Neuronal stem cell (in vitro differentiated cells): Measurements from ENCODE around the gene INHBB.

Source experiments
- DNase-seq: peaks from one replicate; pipeline ENCODE4 v3.0.0-alpha.2; 2013; ENCODE audit warnings: low spot score
- H2AFZ ChIP-seq: one replicate; pipeline ENCODE4 v1.6.1; 2013; ENCODE audit warnings: mild to moderate bottlenecking, low read length, inconsistent platforms
- H2AK5ac ChIP-seq: 2 replicates; pipeline ENCODE4 v1.6.1; 2013; ENCODE audit warnings: low read depth, mild to moderate bottlenecking, inconsistent platforms, low read length, moderate library complexity, mixed read lengths
- H2BK120ac ChIP-seq: 2 replicates; pipeline ENCODE4 v1.6.1; 2013; ENCODE audit warnings: low read depth, mild to moderate bottlenecking, inconsistent platforms, low read length, moderate library complexity, mixed read lengths
- H2BK12ac ChIP-seq: one replicate; pipeline ENCODE4 v1.6.1; 2013; ENCODE audit warnings: low read length, inconsistent platforms
- H2BK15ac ChIP-seq: 2 replicates; pipeline ENCODE4 v1.6.1; 2013; ENCODE audit warnings: mild to moderate bottlenecking, low read length, inconsistent platforms, mixed read lengths
- H2BK5ac ChIP-seq: one replicate; pipeline ENCODE4 v1.6.1; 2013; ENCODE audit warnings: inconsistent platforms, mild to moderate bottlenecking, low read length, moderate library complexity
- H3K14ac ChIP-seq: one replicate; pipeline ENCODE4 v1.6.1; 2013; ENCODE audit warnings: low read length, inconsistent platforms
- H3K18ac ChIP-seq: 2 replicates; pipeline ENCODE4 v1.6.1; 2013; ENCODE audit warnings: low read length, inconsistent platforms
- H3K23ac ChIP-seq: 2 replicates; pipeline ENCODE4 v1.6.1; 2013; ENCODE audit warnings: low read depth, mild to moderate bottlenecking, mixed read lengths, low read length, inconsistent platforms; ENCODE audit not compliant: poor library complexity
- H3K27ac ChIP-seq: replicated peaks from 3 replicates; pipeline ENCODE4 v1.5.1; 2013; ENCODE audit warnings: low read length, inconsistent platforms
- H3K27me3 ChIP-seq, 3 experiments: 2 replicates each; pipeline ENCODE4 v1.6.1; 2013; ENCODE audit warnings: low read length in 3 of 3, mild to moderate bottlenecking in 2 of 3, inconsistent platforms in 1 of 3, low read depth in 1 of 3, mixed read lengths in 1 of 3, moderate library complexity in 1 of 3; ENCODE audit not compliant: control insufficient read depth in 3 of 3, insufficient read depth in 3 of 3
- H3K36me3 ChIP-seq, 2 donors: replicated peaks in 1 of 2; 2 replicates each; pipeline ENCODE4 v1.6.1; 2013; ENCODE audit warnings: low read length in 2 of 2; ENCODE audit not compliant: control insufficient read depth in 2 of 2, insufficient read depth in 2 of 2
- H3K4ac ChIP-seq: 2 replicates; pipeline ENCODE4 v1.6.1; 2013; ENCODE audit warnings: inconsistent platforms, mild to moderate bottlenecking, low read length, moderate library complexity
- H3K4me1 ChIP-seq, 2 donors: 1 replicate in 1 of 2; 2 replicates in 1 of 2; pipeline ENCODE4 v1.6.1; 2013; ENCODE audit warnings: low read length in 2 of 2, low read depth in 1 of 2; ENCODE audit not compliant: control insufficient read depth in 2 of 2, insufficient read depth in 1 of 2
- H3K4me2 ChIP-seq: one replicate; pipeline ENCODE4 v1.6.1; 2013; ENCODE audit warnings: mild to moderate bottlenecking, low read length, inconsistent platforms; ENCODE audit not compliant: insufficient read depth, poor library complexity, severe bottlenecking
- H3K4me3 ChIP-seq, 2 donors: 2 replicates each; pipeline ENCODE4 v1.5.1; 2013; ENCODE audit warnings: low read length in 2 of 2, mild to moderate bottlenecking in 2 of 2, inconsistent platforms in 1 of 2, moderate library complexity in 1 of 2
- H3K79me1 ChIP-seq: one replicate; pipeline ENCODE4 v1.6.1; 2013; ENCODE audit warnings: low read depth, mild to moderate bottlenecking, inconsistent platforms, low read length, moderate library complexity
- H3K9ac ChIP-seq: one replicate; pipeline ENCODE4 v1.6.1; 2013; ENCODE audit warnings: mild to moderate bottlenecking, low read depth, low read length, inconsistent platforms; ENCODE audit not compliant: poor library complexity
- H3K9me3 ChIP-seq, 2 donors: replicated peaks in 1 of 2; 2 replicates each; pipeline versions ENCODE3 to v1.6.1; 2013; ENCODE audit warnings: low read length in 2 of 2, mild to moderate bottlenecking in 2 of 2, inconsistent platforms in 1 of 2, low read depth in 1 of 2, mixed read lengths in 1 of 2, moderate library complexity in 1 of 2; ENCODE audit not compliant: control insufficient read depth in 2 of 2, insufficient read depth in 1 of 2
- H4K8ac ChIP-seq: one replicate; pipeline ENCODE4 v1.6.1; 2013; ENCODE audit warnings: low read depth, mild to moderate bottlenecking, inconsistent platforms, low read length, moderate library complexity
- H4K91ac ChIP-seq: one replicate; pipeline ENCODE4 v1.6.1; 2013; ENCODE audit warnings: low read length, low read depth, mild to moderate bottlenecking, inconsistent platforms; ENCODE audit not compliant: poor library complexity
- WGBS, 2 donors: extraction: QIAGEN DNeasy Blood & Tissue Kit; methylation state at CpG; one replicate each; pipeline ENCODE4 v1.1.7; 2013; ENCODE audit warnings: missing lambda C conversion rate in 2 of 2, mixed read lengths in 1 of 2; ENCODE audit not compliant: insufficient read length in 2 of 2, insufficient replicate concordance in 1 of 2; ENCODE audit errors: extremely low coverage in 2 of 2; 5-methylcytosine and 5-hydroxymethylcytosine counted together

The INHBB gene

GRCh38 chr2:120323807-120324399 is 22.0 kb upstream of the INHBB start:
- H2BK15ac ChIP-seq: no peak overlapping the region
- H3K4me2 ChIP-seq: no peak overlapping the region
- H3K27me3 ChIP-seq: peaks cover 0 to 50% (median 0%) of the 10 kb centered on the region in 3 experiments
- no peak overlapping the region for H2AK5ac ChIP-seq
- no CpG with 5 or more reads among the region's 10 CpGs for WGBS, 2 donors
- no peak overlapping the region for H3K14ac ChIP-seq
- H2AFZ ChIP-seq: no peak overlapping the region
- DNase-seq: no peak
- H3K4ac ChIP-seq: no peak overlapping the region
- H2BK12ac ChIP-seq: no peak overlapping the region
- no peaks in the 10 kb centered on the region for H3K4me1 ChIP-seq
- no peak overlapping the region for H3K27ac ChIP-seq
- no peaks in the 10 kb centered on the region for H3K36me3 ChIP-seq
- H3K18ac ChIP-seq: no peak overlapping the region
- H3K9ac ChIP-seq: no peak overlapping the region
- H4K8ac ChIP-seq: no peak overlapping the region
- no peak overlapping the region for H3K4me3 ChIP-seq
- no peaks in the 10 kb centered on the region for H3K79me1 ChIP-seq
- H3K23ac ChIP-seq: no peak overlapping the region
- H3K9me3 ChIP-seq: no peaks in the 10 kb centered on the region
- H4K91ac ChIP-seq: no peak overlapping the region
- no peak overlapping the region for H2BK120ac ChIP-seq
- no peak overlapping the region for H2BK5ac ChIP-seq

GRCh38 chr2:120324933-120325332 is 21.0 kb upstream of the INHBB start:
- no peak overlapping the region for H4K91ac ChIP-seq
- H3K9ac ChIP-seq: no peak overlapping the region
- H2BK120ac ChIP-seq: no peak overlapping the region
- peaks cover 0 to 48% (median 0%) of the 10 kb centered on the region in 3 experiments for H3K27me3 ChIP-seq
- no peak overlapping the region for H2BK15ac ChIP-seq
- no peak overlapping the region for H3K14ac ChIP-seq
- H2AK5ac ChIP-seq: no peak overlapping the region
- H4K8ac ChIP-seq: no peak overlapping the region
- no peak overlapping the region for H2AFZ ChIP-seq
- H3K4me2 ChIP-seq: no peak overlapping the region
- no peak overlapping the region for H3K27ac ChIP-seq
- no peaks in the 10 kb centered on the region for H3K4me1 ChIP-seq
- H3K9me3 ChIP-seq: no peaks in the 10 kb centered on the region
- no peaks in the 10 kb centered on the region for H3K79me1 ChIP-seq
- H2BK12ac ChIP-seq: no peak overlapping the region
- no peak for DNase-seq
- peak overlapping the region; percentile 69 for H3K18ac ChIP-seq
- WGBS, 2 donors: no CpG with 5 or more reads among the region's 7 CpGs
- no peak overlapping the region for H2BK5ac ChIP-seq
- no peak overlapping the region for H3K4me3 ChIP-seq
- no peak overlapping the region for H3K23ac ChIP-seq
- no peak overlapping the region for H3K4ac ChIP-seq
- H3K36me3 ChIP-seq: no peaks in the 10 kb centered on the region

- H3K79me1 ChIP-seq: no peaks in the 10 kb centered on the region
- H3K18ac ChIP-seq: no peak overlapping the region
- no peak overlapping the region for H3K27ac ChIP-seq
- H3K27me3 ChIP-seq: peaks cover 0 to 51% (median 0%) of the 10 kb centered on the region in 3 experiments
- no CpG with 5 or more reads among the region's 9 CpGs for WGBS, 2 donors
- H2BK120ac ChIP-seq: no peak overlapping the region
- no peak for DNase-seq
- no peak overlapping the region for H3K4ac ChIP-seq
- H3K23ac ChIP-seq: no peak overlapping the region
- H4K8ac ChIP-seq: no peak overlapping the region
- no peak overlapping the region for H3K14ac ChIP-seq
- H3K4me3 ChIP-seq: no peak overlapping the region
- no peak overlapping the region for H2BK15ac ChIP-seq
- H2AFZ ChIP-seq: no peak overlapping the region
- no peaks in the 10 kb centered on the region for H3K36me3 ChIP-seq
- no peak overlapping the region for H3K9ac ChIP-seq
- no peaks in the 10 kb centered on the region for H3K9me3 ChIP-seq
- no peak overlapping the region for H2AK5ac ChIP-seq
- no peak overlapping the region for H2BK5ac ChIP-seq
- no peak overlapping the region for H4K91ac ChIP-seq
- H3K4me1 ChIP-seq: no peaks in the 10 kb centered on the region
- H3K4me2 ChIP-seq: no peak overlapping the region
- no peak overlapping the region for H2BK12ac ChIP-seq
These were observed 19.9 kb upstream of the INHBB start for GRCh38 chr2:120326066-120326465.

GRCh38 chr2:120330946-120331822 is 14.8 kb upstream of the INHBB start:
- Histone ChIP-seq H3K36me3 (no peaks in the 10 kb centered on the region), H2BK12ac (no peak overlapping the region), H3K14ac (no peak overlapping the region), H4K8ac (no peak overlapping the region), H3K4me2 (no peak overlapping the region), H3K27me3 (peaks cover 0 to 54% (median 0%) of the 10 kb centered on the region in 3 experiments), H3K4me3 (no peak overlapping the region), H2BK120ac (no peak overlapping the region), H3K23ac (no peak overlapping the region), H2AK5ac (no peak overlapping the region), H2AFZ (no peak overlapping the region), H3K9ac (no peak overlapping the region), H3K4me1 (no peaks in the 10 kb centered on the region), H2BK15ac (no peak overlapping the region), H3K4ac (no peak overlapping the region), H3K18ac (no peak overlapping the region), H3K79me1 (no peaks in the 10 kb centered on the region), H3K9me3 (no peaks in the 10 kb centered on the region), H2BK5ac (no peak overlapping the region), H3K27ac (no peak overlapping the region), H4K91ac (no peak overlapping the region)
- no CpG with 5 or more reads among the region's 24 CpGs for WGBS, 2 donors
- no peak for DNase-seq
